Parathyroid adenoma (tissue), 2 donors: ENCODE measurements around the gene UBE2R2.
"Not testable (repeated sequence)": the region's sequence is repeated elsewhere in the genome, so short reads cannot be mapped to it uniquely, and the experiment has no call there.

Experiments used
- H2AFZ ChIP-seq: fragments of 300-600 bp; sonication (generic); one replicate; pipeline ENCODE4 v1.7.0; 2017; ENCODE audit warnings: antibody characterized with exemption, mild to moderate bottlenecking
- H3K27ac ChIP-seq: fragments of 300-600 bp; sonication (generic); one replicate; pipeline ENCODE4 v1.7.0; 2017
- H3K27me3 ChIP-seq: fragments of 300-600 bp; sonication (generic); one replicate; pipeline ENCODE4 v1.7.0; 2017; ENCODE audit warnings: low read length; ENCODE audit not compliant: control insufficient read depth, insufficient read depth
- H3K36me3 ChIP-seq: fragments of 300-600 bp; sonication (generic); one replicate; pipeline ENCODE4 v1.7.0; 2017; ENCODE audit warnings: low read length; ENCODE audit not compliant: control insufficient read depth, insufficient read depth
- H3K4me1 ChIP-seq: fragments of 300-600 bp; sonication (generic); one replicate; pipeline ENCODE4 v1.7.0; 2017; ENCODE audit warnings: control low read depth
- H3K4me2 ChIP-seq: fragments of 300-600 bp; sonication (generic); one replicate; pipeline ENCODE4 v1.7.0; 2017; ENCODE audit warnings: low read length
- H3K4me3 ChIP-seq: fragments of 300-600 bp; sonication (generic); one replicate; pipeline ENCODE4 v1.7.0; 2017; ENCODE audit warnings: low read depth, low read length
- H3K79me2 ChIP-seq: fragments of 300-600 bp; sonication (generic); one replicate; pipeline ENCODE4 v1.7.0; 2017; ENCODE audit warnings: control low read depth
- H3K9ac ChIP-seq: fragments of 300-600 bp; sonication (generic); one replicate; pipeline ENCODE4 v1.7.0; 2017; ENCODE audit warnings: mild to moderate bottlenecking
- H3K9me3 ChIP-seq: fragments of 300-600 bp; sonication (generic); one replicate; pipeline ENCODE4 v1.7.0; 2017; ENCODE audit warnings: low read length; ENCODE audit not compliant: control insufficient read depth
- TF ChIP-seq, protein P1 (sequence below): fragments of 300-600 bp; sonication (generic); IDR thresholded peaks from one replicate; pipeline ENCODE4 v1.7.0; 2017; ENCODE audit warnings: antibody characterized with exemption, mild to moderate bottlenecking
- donor health status: primary hyperparathyroidism.

The UBE2R2 gene

DNA sequence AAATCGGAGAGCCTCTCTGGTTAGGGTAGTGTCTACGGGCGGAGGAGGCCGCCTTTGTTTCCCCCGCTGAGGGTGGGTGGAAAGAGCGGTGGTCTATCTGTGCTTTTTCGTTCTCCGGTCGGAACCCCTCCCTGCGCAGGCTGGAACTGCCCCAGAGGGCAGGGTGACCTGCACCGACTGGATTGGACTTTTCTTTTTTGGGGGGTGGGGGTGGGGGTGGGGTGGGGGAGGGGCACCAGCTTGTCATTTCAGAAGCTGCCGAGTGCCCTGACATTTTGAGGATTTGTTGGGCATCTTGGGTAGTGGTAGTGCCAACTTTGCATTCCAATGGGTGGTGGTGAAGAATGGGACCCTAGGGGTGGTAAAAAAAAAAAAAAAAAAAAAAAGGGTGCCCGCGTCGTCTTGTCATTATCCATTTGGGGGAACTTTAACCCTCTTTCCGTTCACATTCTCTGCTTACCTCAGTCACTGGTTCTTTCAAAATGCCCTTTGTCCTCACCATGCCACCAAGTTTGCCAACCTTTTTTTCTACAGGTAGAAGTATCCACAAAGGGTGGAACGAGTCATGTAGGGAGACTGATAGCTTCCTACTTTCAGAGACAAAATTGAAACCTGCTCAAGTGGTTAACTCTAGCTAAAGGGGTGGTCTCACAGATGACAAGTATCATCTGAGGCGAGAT is 1.3 kb downstream of the UBE2R2 start:
- no peak overlapping the region for H3K9ac ChIP-seq
- no peak overlapping the region for H3K27ac ChIP-seq
- peaks cover 12% of the 10 kb centered on the region for H3K79me2 ChIP-seq
- H3K36me3 ChIP-seq, result no peaks in the 10 kb centered on the region
- H3K27me3 ChIP-seq, result no peaks in the 10 kb centered on the region
- H3K9me3 ChIP-seq, result no peaks in the 10 kb centered on the region
- peak overlapping the region; percentile 90 for H3K4me2 ChIP-seq
- TF ChIP-seq, protein P1, sequence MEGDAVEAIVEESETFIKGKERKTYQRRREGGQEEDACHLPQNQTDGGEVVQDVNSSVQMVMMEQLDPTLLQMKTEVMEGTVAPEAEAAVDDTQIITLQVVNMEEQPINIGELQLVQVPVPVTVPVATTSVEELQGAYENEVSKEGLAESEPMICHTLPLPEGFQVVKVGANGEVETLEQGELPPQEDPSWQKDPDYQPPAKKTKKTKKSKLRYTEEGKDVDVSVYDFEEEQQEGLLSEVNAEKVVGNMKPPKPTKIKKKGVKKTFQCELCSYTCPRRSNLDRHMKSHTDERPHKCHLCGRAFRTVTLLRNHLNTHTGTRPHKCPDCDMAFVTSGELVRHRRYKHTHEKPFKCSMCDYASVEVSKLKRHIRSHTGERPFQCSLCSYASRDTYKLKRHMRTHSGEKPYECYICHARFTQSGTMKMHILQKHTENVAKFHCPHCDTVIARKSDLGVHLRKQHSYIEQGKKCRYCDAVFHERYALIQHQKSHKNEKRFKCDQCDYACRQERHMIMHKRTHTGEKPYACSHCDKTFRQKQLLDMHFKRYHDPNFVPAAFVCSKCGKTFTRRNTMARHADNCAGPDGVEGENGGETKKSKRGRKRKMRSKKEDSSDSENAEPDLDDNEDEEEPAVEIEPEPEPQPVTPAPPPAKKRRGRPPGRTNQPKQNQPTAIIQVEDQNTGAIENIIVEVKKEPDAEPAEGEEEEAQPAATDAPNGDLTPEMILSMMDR, result no peak
- peaks cover 2% of the 10 kb centered on the region for H3K4me1 ChIP-seq
- H3K4me3 ChIP-seq, result peak overlapping the region; percentile 82
- H2AFZ ChIP-seq, result no peak overlapping the region

GRCh38 chr9:33818847-33819500 is 2.0 kb downstream of the UBE2R2 start:
- H3K4me2 ChIP-seq, result peak overlapping the region; percentile 90
- H2AFZ ChIP-seq, result no peak overlapping the region
- no peak overlapping the region for H3K27ac ChIP-seq
- no peaks in the 10 kb centered on the region for H3K9me3 ChIP-seq
- H3K79me2 ChIP-seq, result peaks cover 15% of the 10 kb centered on the region
- H3K4me1 ChIP-seq, result peaks cover 2% of the 10 kb centered on the region
- H3K27me3 ChIP-seq, result no peaks in the 10 kb centered on the region
- H3K36me3 ChIP-seq, result no peaks in the 10 kb centered on the region
- no peak overlapping the region for H3K9ac ChIP-seq
- peak overlapping the region; percentile 82 for H3K4me3 ChIP-seq
- TF ChIP-seq, protein P1, result no peak

GRCh38 chr9:33820231-33820745 is 3.3 kb downstream of the UBE2R2 start:
- no peak overlapping the region for H3K4me2 ChIP-seq
- H3K4me3 ChIP-seq, result no peak overlapping the region
- no peaks in the 10 kb centered on the region for H3K27me3 ChIP-seq
- H3K4me1 ChIP-seq, result peaks cover 2% of the 10 kb centered on the region
- H3K9me3 ChIP-seq, result no peaks in the 10 kb centered on the region
- peaks cover 25% of the 10 kb centered on the region for H3K79me2 ChIP-seq
- TF ChIP-seq, protein P1, result no peak
- H3K27ac ChIP-seq, result no peak overlapping the region
- H2AFZ ChIP-seq, result no peak overlapping the region
- H3K36me3 ChIP-seq, result no peaks in the 10 kb centered on the region
- no peak overlapping the region for H3K9ac ChIP-seq

DNA sequence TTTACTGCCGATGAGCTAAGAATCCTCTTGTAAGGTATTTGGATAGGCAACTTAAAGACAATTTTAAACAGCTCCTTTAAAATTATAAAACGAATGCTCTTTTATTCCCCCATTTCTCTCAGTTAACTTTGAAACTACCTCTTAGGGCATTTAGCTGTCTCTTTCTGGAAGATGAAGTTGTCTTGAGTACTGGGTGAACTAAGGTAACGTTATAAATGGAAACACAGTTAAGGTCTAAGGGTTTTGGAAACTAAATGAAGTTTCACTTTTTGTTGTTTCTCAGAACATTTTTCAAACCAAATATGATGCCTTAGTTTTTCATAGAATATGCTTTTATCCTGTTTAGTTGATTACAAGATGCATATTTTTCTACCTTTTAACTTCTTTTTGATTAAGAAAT is 6.8 kb downstream of the UBE2R2 start:
- no peaks in the 10 kb centered on the region for H3K27me3 ChIP-seq
- no peak overlapping the region for H3K4me2 ChIP-seq
- peaks cover 43% of the 10 kb centered on the region for H3K79me2 ChIP-seq
- peaks cover 2% of the 10 kb centered on the region for H3K4me1 ChIP-seq
- H3K9ac ChIP-seq, result no peak overlapping the region
- TF ChIP-seq, protein P1, result no peak
- H3K4me3 ChIP-seq, result no peak overlapping the region
- H3K27ac ChIP-seq, result no peak overlapping the region
- H2AFZ ChIP-seq, result no peak overlapping the region
- no peaks in the 10 kb centered on the region for H3K9me3 ChIP-seq
- no peaks in the 10 kb centered on the region for H3K36me3 ChIP-seq

- H3K79me2 ChIP-seq, result peaks cover 43% of the 10 kb centered on the region
- H3K9me3 ChIP-seq, H3K27me3 ChIP-seq, H3K4me2 ChIP-seq, H3K9ac ChIP-seq, H2AFZ ChIP-seq, H3K4me1 ChIP-seq, H3K27ac ChIP-seq, H3K36me3 ChIP-seq, H3K4me3 ChIP-seq: not testable (repeated sequence)
These were observed 10.3 kb downstream of the UBE2R2 start for GRCh38 chr9:33827285-33827684.

DNA sequence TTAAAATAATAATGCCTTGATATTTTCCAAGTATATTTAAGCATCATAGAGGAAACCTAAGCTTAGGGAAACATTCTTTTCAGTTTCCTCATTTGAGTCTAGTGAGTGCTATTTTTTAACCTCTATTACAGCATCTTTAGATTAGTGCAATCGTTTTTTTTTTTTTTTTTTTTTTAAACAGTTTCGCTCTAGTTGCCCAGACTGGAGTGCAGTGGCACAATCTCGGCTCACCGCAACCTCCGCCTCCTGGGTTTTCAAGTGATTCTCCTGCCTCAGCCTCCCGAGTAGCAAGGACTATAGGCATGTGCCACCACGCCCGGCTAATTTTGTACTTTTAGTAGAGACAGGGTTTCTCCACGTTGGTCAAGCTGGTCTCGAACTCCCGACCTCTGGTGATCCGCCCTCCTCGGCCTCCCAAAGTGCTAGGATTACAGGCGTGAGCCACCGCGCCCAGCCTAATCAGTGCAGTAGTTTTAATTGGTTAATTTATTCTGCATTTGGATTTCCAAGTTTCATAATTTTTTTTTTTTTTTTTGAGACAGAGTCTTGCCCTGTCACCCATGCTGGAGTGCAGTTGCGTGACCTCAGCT is 12.8 kb downstream of the UBE2R2 start:
- not testable (repeated sequence) for H3K4me2 ChIP-seq, H3K36me3 ChIP-seq, H3K9ac ChIP-seq, H3K4me1 ChIP-seq, H2AFZ ChIP-seq, H3K9me3 ChIP-seq, H3K27ac ChIP-seq, H3K4me3 ChIP-seq, H3K27me3 ChIP-seq
- peaks cover 36% of the 10 kb centered on the region for H3K79me2 ChIP-seq
